ENCODE measurements around the gene LDLRAD3. TPM values are rescaled to one million over a fixed set of nuclear protein-coding genes. Genes with fewer than 3 reads are reported as not detected.

LDLRAD3 gene
- total and polyA plus RNA-seq, 12 donors: 5.4 to 16.7 (median 10.2) TPM

DNA sequence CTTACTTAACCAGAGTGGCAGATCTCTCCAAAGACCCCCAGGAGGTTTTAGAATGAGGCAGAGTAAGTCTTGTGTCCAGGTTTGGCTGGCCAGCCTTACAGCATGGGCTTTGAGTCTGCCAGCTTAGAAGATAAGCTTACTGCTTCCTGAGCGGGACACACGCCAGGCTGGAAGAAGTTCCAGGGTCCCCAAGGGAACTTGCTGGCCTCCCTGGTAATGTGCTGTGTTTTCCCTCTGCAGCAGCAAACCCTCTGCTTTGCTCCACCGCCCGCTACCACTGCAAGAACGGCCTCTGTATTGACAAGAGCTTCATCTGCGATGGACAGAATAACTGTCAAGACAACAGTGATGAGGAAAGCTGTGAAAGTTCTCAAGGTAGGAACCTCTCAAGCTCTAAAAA, 154.2 kb downstream of the LDLRAD3 start:
- WGBS, 4 donors: 70 to 81% (median 78%) methylated on average over 6 of the region's 6 CpGs
- DNase-seq: peak in 1 of 7 donors; percentile 12
- Histone ChIP-seq H3K9me3 (replicated peaks in 1 of 3) (no peaks in the 10 kb centered on the region), H3K36me3 (replicated peaks in 1 of 2) (no peaks in the 10 kb centered on the region), H3K4me3 (no peak overlapping the region), H3K27me3 (no peaks in the 10 kb centered on the region), H3K27ac (no peak overlapping the region), H3K4me1 (replicated peaks in 1 of 2) (no peaks in the 10 kb centered on the region)
- TF ChIP-seq POLR2A (IDR thresholded peaks at IDR 0.05) (no peak), CTCF (IDR thresholded peaks at IDR 0.05) (no peak)
- intact Hi-C loops (cut with DNase I): no loop called here

- WGBS, 4 donors: 64 to 84% (median 82%) methylated on average over 2 of the region's 2 CpGs
- intact Hi-C loops (cut with DNase I): no loop called here
- TF ChIP-seq CTCF (IDR thresholded peaks at IDR 0.05) (no peak), POLR2A (IDR thresholded peaks at IDR 0.05) (no peak)
- Histone ChIP-seq H3K27ac (no peak overlapping the region), H3K4me3 (no peak overlapping the region), H3K27me3 (no peaks in the 10 kb centered on the region), H3K36me3 (replicated peaks in 1 of 2) (no peaks in the 10 kb centered on the region), H3K4me1 (replicated peaks in 1 of 2) (no peaks in the 10 kb centered on the region), H3K9me3 (replicated peaks in 1 of 3) (no peaks in the 10 kb centered on the region)
- no peak for DNase-seq
These were observed 155.1 kb downstream of the LDLRAD3 start for GRCh38 chr11:36098853-36099375.

GRCh38 chr11:36101466-36101865, 157.6 kb downstream of the LDLRAD3 start:
- DNase-seq: no peak
- TF ChIP-seq CTCF (IDR thresholded peaks at IDR 0.05) (no peak), POLR2A (IDR thresholded peaks at IDR 0.05) (no peak)
- Histone ChIP-seq H3K9me3 (replicated peaks in 1 of 3) (no peaks in the 10 kb centered on the region), H3K27ac (no peak overlapping the region), H3K4me1 (replicated peaks in 1 of 2) (no peaks in the 10 kb centered on the region), H3K36me3 (replicated peaks in 1 of 2) (no peaks in the 10 kb centered on the region), H3K27me3 (no peaks in the 10 kb centered on the region), H3K4me3 (no peak overlapping the region)
- intact Hi-C loops (cut with DNase I): no loop called here
- WGBS, 4 donors: 86 to 97% (median 90%) methylated on average over 4 of the region's 4 CpGs

GRCh38 chr11:36102868-36103267, 159.0 kb downstream of the LDLRAD3 start:
- no peaks in the 10 kb centered on the region for H3K36me3 ChIP-seq (replicated peaks in 1 of 2)
- intact Hi-C loops (cut with DNase I): no loop called here
- no peaks in the 10 kb centered on the region for H3K27me3 ChIP-seq
- H3K4me3 ChIP-seq: no peak overlapping the region
- H3K27ac ChIP-seq: no peak overlapping the region
- H3K9me3 ChIP-seq (replicated peaks in 1 of 3): no peaks in the 10 kb centered on the region
- WGBS, 4 donors: 91 to 95% (median 94%) methylated on average over 5 of the region's 5 CpGs
- no peaks in the 10 kb centered on the region for H3K4me1 ChIP-seq (replicated peaks in 1 of 2)
- TF ChIP-seq CTCF (IDR thresholded peaks at IDR 0.05) (no peak), POLR2A (IDR thresholded peaks at IDR 0.05) (no peak)
- DNase-seq: no peak

Data from adrenal gland (tissue), 12 donors.